Measurements from ENCODE around the gene GJD2.

DNA sequence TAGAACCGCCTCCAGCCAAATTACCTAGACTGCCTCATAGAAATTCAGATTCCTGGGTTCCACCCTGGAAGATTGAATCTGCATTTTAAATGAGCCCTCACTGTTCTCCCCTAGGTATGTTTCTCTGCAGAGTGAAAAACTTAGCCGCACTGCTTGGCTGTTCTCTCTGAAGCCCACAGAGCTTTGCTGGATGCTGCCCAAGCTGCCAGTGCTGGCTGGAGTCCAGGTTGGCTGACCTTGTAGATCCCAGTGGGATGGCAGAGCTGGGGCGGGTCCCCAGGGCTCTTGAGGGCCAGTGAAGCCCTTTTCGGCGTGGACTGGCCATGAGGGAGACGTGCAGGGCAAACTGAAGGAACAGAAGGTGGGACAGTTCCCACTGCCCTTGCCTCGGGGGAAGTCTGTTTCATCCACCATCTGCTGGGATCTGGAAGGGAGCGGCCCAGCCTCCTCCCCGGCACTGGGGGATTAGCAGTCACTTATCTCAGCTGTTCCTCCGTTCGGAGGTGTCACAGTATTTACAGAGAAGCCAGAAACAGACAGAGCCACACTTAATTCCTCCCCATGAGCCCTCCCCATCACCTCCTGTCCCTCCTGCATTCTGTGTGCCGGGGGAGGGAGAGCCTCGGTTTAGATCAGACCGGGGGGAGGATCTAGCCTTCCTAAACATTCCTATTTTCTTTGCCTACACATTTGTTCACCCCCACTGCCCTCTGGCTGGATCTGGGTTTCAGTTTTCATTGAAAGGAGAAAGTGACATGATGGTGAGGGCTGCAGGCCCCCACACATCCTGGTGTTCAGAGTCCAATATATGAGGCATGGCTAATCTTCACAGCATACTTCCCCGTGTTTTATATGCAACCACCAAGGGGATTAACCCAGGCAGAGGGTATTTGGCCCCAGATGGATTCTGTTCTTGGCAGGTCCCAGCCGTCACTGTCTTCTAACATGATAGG is 44.6 kb upstream of the GJD2 start:
- TF ChIP-seq, protein P1, sequence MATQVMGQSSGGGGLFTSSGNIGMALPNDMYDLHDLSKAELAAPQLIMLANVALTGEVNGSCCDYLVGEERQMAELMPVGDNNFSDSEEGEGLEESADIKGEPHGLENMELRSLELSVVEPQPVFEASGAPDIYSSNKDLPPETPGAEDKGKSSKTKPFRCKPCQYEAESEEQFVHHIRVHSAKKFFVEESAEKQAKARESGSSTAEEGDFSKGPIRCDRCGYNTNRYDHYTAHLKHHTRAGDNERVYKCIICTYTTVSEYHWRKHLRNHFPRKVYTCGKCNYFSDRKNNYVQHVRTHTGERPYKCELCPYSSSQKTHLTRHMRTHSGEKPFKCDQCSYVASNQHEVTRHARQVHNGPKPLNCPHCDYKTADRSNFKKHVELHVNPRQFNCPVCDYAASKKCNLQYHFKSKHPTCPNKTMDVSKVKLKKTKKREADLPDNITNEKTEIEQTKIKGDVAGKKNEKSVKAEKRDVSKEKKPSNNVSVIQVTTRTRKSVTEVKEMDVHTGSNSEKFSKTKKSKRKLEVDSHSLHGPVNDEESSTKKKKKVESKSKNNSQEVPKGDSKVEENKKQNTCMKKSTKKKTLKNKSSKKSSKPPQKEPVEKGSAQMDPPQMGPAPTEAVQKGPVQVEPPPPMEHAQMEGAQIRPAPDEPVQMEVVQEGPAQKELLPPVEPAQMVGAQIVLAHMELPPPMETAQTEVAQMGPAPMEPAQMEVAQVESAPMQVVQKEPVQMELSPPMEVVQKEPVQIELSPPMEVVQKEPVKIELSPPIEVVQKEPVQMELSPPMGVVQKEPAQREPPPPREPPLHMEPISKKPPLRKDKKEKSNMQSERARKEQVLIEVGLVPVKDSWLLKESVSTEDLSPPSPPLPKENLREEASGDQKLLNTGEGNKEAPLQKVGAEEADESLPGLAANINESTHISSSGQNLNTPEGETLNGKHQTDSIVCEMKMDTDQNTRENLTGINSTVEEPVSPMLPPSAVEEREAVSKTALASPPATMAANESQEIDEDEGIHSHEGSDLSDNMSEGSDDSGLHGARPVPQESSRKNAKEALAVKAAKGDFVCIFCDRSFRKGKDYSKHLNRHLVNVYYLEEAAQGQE (IDR thresholded peaks at IDR 0.05; ENCODE audit: insufficient replicate concordance, low read depth) = no peak
- TF ChIP-seq, protein P2, sequence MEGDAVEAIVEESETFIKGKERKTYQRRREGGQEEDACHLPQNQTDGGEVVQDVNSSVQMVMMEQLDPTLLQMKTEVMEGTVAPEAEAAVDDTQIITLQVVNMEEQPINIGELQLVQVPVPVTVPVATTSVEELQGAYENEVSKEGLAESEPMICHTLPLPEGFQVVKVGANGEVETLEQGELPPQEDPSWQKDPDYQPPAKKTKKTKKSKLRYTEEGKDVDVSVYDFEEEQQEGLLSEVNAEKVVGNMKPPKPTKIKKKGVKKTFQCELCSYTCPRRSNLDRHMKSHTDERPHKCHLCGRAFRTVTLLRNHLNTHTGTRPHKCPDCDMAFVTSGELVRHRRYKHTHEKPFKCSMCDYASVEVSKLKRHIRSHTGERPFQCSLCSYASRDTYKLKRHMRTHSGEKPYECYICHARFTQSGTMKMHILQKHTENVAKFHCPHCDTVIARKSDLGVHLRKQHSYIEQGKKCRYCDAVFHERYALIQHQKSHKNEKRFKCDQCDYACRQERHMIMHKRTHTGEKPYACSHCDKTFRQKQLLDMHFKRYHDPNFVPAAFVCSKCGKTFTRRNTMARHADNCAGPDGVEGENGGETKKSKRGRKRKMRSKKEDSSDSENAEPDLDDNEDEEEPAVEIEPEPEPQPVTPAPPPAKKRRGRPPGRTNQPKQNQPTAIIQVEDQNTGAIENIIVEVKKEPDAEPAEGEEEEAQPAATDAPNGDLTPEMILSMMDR (IDR thresholded peaks at IDR 0.05; ENCODE audit: insufficient read depth, low read length) = no peak
- TF ChIP-seq POLR2AphosphoS5 (IDR thresholded peaks at IDR 0.05; ENCODE audit: low read depth) (no peak), SPI1 (IDR thresholded peaks at IDR 0.05; ENCODE audit: borderline replicate concordance, low read depth) (no peak)
